Kidney (tissue), 14 donors: Measurements from ENCODE around the gene CES3. TPM values are rescaled to one million over a fixed set of nuclear protein-coding genes. Genes with fewer than 3 reads are reported as not detected.

Experiments used
- DNase-seq, 5 donors: peaks; one replicate each; pipeline ENCODE4 v3.0.0-alpha.2; 2013 to 2020
- FAIRE-seq: peaks from 2 replicates; lab custom pipeline; 2012; peaks lifted over from hg19 to GRCh38; lab: Jason Lieb, UNC
- H3K27ac ChIP-seq, 2 donors: one replicate each; pipeline ENCODE4 v1.7.0; 2013; ENCODE audit warnings: low read depth in 2 of 2, low read length in 2 of 2, inconsistent platforms in 1 of 2
- H3K27me3 ChIP-seq: one replicate; pipeline ENCODE4 v1.7.1; 2013; ENCODE audit warnings: low read length, inconsistent platforms; ENCODE audit not compliant: control insufficient read depth, insufficient read depth
- H3K36me3 ChIP-seq, 3 donors: one replicate each; pipeline versions ENCODE4 v1.7.0 to v1.7.1; 2013; ENCODE audit warnings: low read length in 3 of 3, control low read depth in 1 of 3, inconsistent platforms in 1 of 3; ENCODE audit not compliant: insufficient read depth in 3 of 3, control insufficient read depth in 2 of 3
- H3K4me1 ChIP-seq, 3 donors: one replicate each; pipeline versions ENCODE4 v1.7.0 to v1.7.1; 2013; ENCODE audit warnings: low read length in 3 of 3, inconsistent platforms in 1 of 3, low read depth in 1 of 3; ENCODE audit not compliant: control insufficient read depth in 2 of 3, insufficient read depth in 2 of 3
- H3K4me3 ChIP-seq, 3 donors: one replicate each; pipeline versions ENCODE4 v1.7.0 to v1.8.1; 2013; ENCODE audit warnings: low read length in 3 of 3, control low read depth in 1 of 3, inconsistent platforms in 1 of 3
- H3K9ac ChIP-seq, 3 donors: one replicate each; pipeline versions ENCODE4 v1.7.0 to v1.7.1; 2013; ENCODE audit warnings: low read length in 3 of 3, control low read depth in 1 of 3, inconsistent platforms in 1 of 3
- H3K9me3 ChIP-seq, 3 donors: one replicate each; pipeline versions ENCODE4 v1.7.0 to v1.7.1; 2013; ENCODE audit warnings: low read length in 3 of 3, control low read depth in 1 of 3, inconsistent platforms in 1 of 3; ENCODE audit not compliant: control insufficient read depth in 2 of 3, insufficient read depth in 1 of 3
- CTCF ChIP-seq: IDR thresholded peaks from 3 replicates; pipeline ENCODE4 v1.5.1; 2012; ENCODE audit warnings: mild to moderate bottlenecking, moderate library complexity, borderline replicate concordance; ENCODE audit not compliant: insufficient read depth; ENCODE audit errors: extremely low read depth
- intact Hi-C: fragments of 100-400 bp; cut with DNase I; formaldehyde crosslinking; loops from one replicate; pipeline ENCODE4 v1.11.1; 2022
- polyA plus RNA-seq: library from polyadenylated mRNA; stranded (reverse); fragments of 350-450 nt; fragmentation: Illumina TruSeq; extraction: RNeasy Lipid Tissue Mini Kit (QIAGEN cat#74804); gene quantifications from one replicate; pipeline ENCODE4 v1.2.3, GENCODE V29; 2014; ENCODE audit warnings: low read depth, low replicate concordance; ENCODE audit not compliant: insufficient read depth
- total RNA-seq: library from RNA; stranded (reverse); fragmentation: NEBNext Ultra II Directional; extraction: Animal tissue kit (Norgen Biotek cat#: 25700); gene quantifications from one replicate; pipeline ENCODE4 v1.2.1, GENCODE V29; 2021
- donor health status: control.
- donor health status: control.
- donor health status: control.
- donor health status: control.
- donor health status: control.
- donor health status: DM: yes; HTN: yes; CAD: no.
- donor health status: Normal renal cell carcinoma (clear cell type).

Gene CES3
- total and polyA plus RNA-seq, 2 donors from 2014 or later = 2.1 to 7.8 TPM

DNA sequence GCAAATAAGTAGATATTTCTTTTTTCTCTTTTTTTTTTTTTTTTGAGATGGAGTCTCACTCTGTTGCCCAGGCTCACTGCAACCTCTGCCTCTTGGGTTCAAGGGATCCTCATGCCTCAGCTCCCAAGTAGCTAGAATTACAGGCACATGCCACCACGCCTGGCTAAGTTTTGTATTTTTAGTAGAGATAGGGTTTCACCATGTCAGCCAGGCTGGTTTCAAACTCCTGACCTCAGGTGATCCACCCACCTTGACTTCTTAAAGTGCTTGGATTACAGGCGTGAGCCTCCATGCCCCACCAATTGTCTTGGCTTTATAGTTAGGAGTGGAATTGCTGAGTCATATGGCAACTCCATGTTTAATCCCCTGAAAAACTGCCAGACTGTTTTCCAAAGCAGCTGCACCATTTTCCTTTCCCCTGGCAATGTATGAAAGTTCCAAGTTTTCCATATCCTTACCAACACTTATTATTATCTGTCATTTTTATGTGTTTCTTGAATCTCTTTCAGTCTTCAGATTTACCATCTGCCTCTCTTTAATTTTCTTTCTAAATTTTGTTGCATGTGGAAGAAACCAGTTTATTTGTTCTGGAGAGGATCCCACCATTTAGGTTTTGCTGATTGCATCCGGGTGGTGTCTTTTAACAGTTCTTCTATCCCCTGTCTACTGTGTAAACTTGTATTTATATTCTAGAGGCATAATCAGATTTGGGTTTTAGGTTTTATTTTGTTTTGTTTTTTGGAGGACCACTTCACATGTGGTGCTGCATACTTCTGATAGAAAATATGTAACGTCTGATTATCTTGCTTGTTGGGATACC, 9.9 kb upstream of the CES3 start:
- Histone ChIP-seq H3K4me3 (no peak overlapping the region), H3K27ac (no peak overlapping the region), H3K9me3 (no peaks in the 10 kb centered on the region), H3K9ac (no peak overlapping the region), H3K27me3 (peaks cover 2% of the 10 kb centered on the region), H3K4me1 (peaks cover 0 to 13% (median 12%) of the 10 kb centered on the region in 3 donors), H3K36me3 (no peaks in the 10 kb centered on the region)
- intact Hi-C loops = no loop called here
- DNase-seq (peak in 2 of 5 donors; percentile 27 to 37), FAIRE-seq (no peak)
- no peak for TF ChIP-seq CTCF

GRCh38 chr16:66952430-66953110, 8.5 kb upstream of the CES3 start:
- no peak overlapping the region for H3K4me3 ChIP-seq
- H3K27me3 ChIP-seq = no peaks in the 10 kb centered on the region
- no peaks in the 10 kb centered on the region for H3K9me3 ChIP-seq
- H3K27ac ChIP-seq = peak overlapping the region in 1 of 2 donors; percentile 23
- DNase-seq = no peak
- peaks cover 0 to 13% (median 11%) of the 10 kb centered on the region in 3 donors for H3K4me1 ChIP-seq
- no peak overlapping the region for H3K9ac ChIP-seq
- no peak for FAIRE-seq
- intact Hi-C loops = no loop called here
- H3K36me3 ChIP-seq = no peaks in the 10 kb centered on the region
- TF ChIP-seq CTCF = no peak

DNA sequence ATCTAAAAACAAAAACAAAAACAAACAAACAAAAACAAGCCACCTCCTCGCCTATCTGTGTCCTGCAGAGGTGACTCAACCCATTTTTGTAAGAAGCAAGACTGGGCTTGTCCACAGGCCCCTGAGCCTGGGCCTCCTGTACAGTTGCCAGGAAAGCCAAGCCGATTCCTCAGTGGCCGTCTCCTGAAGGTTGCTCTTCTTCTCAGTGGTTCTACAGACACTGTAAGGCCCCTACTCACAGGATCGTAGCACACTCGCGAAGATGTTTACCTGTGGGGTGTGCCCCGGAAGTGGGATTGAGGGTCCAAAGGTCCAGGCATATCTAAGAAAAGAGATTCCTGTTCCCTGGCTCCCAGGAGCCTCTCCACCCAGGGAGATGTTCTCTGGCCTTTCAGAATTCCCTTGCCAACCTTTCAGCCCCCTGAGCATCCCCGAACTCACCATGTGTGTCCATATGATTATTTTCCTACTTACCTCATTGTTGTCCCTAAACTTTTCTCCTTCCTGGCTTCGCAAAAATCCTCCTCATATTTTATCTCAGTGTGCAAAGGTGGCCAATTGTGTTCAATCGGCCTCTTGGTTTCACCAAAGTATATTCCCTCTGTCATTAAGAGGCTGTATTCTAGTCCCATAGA, 7.5 kb upstream of the CES3 start:
- Histone ChIP-seq H3K9me3 (no peaks in the 10 kb centered on the region), H3K9ac (no peak overlapping the region), H3K36me3 (no peaks in the 10 kb centered on the region), H3K27ac (peak overlapping the region; percentile 23 to 35), H3K27me3 (no peaks in the 10 kb centered on the region), H3K4me1 (peaks cover 0 to 11% (median 7%) of the 10 kb centered on the region in 3 donors), H3K4me3 (no peak overlapping the region)
- TF ChIP-seq CTCF = no peak
- DNase-seq (no peak), FAIRE-seq (no peak)
- intact Hi-C loops = no loop called here
